Upper lobe of right lung (tissue), 1 donor: Measurements from ENCODE around the gene MICAL1. TPM values are rescaled to one million over a fixed set of nuclear protein-coding genes. Genes with fewer than 3 reads are reported as not detected.

Source experiments
- ATAC-seq: fragments of 200-7000 bp; cut with Tn5 transposase; one replicate; pipeline ENCODE4 v1.9.1; 2020; ENCODE audit warnings: mild to moderate bottlenecking, moderate library complexity
- DNase-seq: peaks from one replicate; pipeline ENCODE4 v3.0.0-alpha.2; 2020
- H3K27ac ChIP-seq: fragments of 200-600 bp; one replicate; pipeline ENCODE4 v1.8.0; 2022
- H3K27me3 ChIP-seq: fragments of 200-600 bp; one replicate; pipeline ENCODE4 v1.8.0; 2022; ENCODE audit warnings: mild to moderate bottlenecking
- H3K36me3 ChIP-seq: fragments of 200-600 bp; one replicate; pipeline ENCODE4 v1.8.0; 2022
- H3K4me1 ChIP-seq: fragments of 200-600 bp; one replicate; pipeline ENCODE4 v1.8.0; 2022
- H3K4me3 ChIP-seq: fragments of 200-600 bp; one replicate; pipeline ENCODE4 v1.8.0; 2022; ENCODE audit warnings: mild to moderate bottlenecking
- H3K9me3 ChIP-seq: fragments of 200-600 bp; one replicate; pipeline ENCODE4 v1.8.0; 2022
- CTCF ChIP-seq: fragments of 200-600 bp; IDR thresholded peaks from one replicate; pipeline ENCODE4 v1.8.0; 2022; ENCODE audit warnings: antibody characterized with exemption
- intact Hi-C: fragments of 100-400 bp; cut with DNase I; formaldehyde crosslinking; loops from one replicate; pipeline ENCODE4 v1.11.0; 2022
- long read RNA-seq: library from polyadenylated mRNA; unstranded; transcript quantifications from one replicate; pipeline ENCODE4 v2.0.0, GENCODE V29; 2021
- total RNA-seq: library from RNA; stranded (reverse); fragmentation: NEBNext Ultra II Directional; extraction: Animal tissue kit (Norgen Biotek cat#: 25700); gene quantifications from one replicate; pipeline ENCODE4 v1.2.1, GENCODE V29; 2021
- donor health status: DM: no; HTN: yes; CAD: no; lungs with severe emphysema.

The MICAL1 gene, protein sequence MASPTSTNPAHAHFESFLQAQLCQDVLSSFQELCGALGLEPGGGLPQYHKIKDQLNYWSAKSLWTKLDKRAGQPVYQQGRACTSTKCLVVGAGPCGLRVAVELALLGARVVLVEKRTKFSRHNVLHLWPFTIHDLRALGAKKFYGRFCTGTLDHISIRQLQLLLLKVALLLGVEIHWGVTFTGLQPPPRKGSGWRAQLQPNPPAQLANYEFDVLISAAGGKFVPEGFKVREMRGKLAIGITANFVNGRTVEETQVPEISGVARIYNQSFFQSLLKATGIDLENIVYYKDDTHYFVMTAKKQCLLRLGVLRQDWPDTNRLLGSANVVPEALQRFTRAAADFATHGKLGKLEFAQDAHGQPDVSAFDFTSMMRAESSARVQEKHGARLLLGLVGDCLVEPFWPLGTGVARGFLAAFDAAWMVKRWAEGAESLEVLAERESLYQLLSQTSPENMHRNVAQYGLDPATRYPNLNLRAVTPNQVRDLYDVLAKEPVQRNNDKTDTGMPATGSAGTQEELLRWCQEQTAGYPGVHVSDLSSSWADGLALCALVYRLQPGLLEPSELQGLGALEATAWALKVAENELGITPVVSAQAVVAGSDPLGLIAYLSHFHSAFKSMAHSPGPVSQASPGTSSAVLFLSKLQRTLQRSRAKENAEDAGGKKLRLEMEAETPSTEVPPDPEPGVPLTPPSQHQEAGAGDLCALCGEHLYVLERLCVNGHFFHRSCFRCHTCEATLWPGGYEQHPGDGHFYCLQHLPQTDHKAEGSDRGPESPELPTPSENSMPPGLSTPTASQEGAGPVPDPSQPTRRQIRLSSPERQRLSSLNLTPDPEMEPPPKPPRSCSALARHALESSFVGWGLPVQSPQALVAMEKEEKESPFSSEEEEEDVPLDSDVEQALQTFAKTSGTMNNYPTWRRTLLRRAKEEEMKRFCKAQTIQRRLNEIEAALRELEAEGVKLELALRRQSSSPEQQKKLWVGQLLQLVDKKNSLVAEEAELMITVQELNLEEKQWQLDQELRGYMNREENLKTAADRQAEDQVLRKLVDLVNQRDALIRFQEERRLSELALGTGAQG
- 53.6 TPM for total RNA-seq
- long read RNA-seq, transcript MICAL1-202 (25 exons, 3,645 nt), result major isoform, 32 of 166 reads
- long read RNA-seq, transcript MICAL1-201 (24 exons, 3,142 nt), result minor isoform, 6 of 166 reads
- long read RNA-seq, partial matches to known transcripts, result 50 of 166 reads
- long read RNA-seq, other reads (novel, unspliced or antisense), result 78 of 166 reads

DNA sequence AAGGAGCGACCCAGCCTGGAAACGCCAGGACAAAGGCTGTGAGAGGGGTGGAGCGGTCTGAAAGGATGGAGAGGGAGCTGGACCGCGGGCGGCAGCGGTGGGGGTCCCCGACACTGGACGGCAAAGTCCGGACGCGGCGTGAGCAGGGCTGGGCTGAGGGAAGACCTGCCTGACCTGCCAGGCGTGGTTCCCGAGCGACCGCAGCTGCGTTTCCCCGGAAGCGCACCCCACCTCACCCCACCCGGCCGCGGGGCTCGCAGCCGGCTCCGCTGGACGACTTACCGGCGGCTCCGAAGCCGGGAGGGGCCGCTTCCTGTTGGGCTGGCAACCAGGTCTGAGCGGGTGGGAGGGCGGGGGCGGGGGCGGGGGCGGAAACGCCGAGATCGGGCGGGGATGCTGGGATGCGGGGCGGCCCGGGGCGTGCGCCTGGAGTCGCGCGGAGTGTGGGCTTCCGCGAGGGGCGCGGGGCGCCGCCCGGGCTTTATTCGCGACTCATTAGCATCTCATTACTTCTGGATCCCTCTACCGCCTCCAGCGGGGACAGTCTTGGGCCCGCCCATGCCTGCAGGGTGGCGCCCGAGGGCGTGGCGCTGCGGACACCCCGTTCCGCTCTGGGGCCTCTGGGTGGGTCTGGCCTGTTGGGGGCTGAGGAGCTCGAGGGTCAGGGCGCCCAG, at the start of gene MICAL1:
Gene MICAL1, minus strand, starts transcription at position 336 of the 674 bp plus-strand sequence. CDS start 1,576 bp downstream, outside the sequence.
- no peaks in the 10 kb centered on the region for H3K27me3 ChIP-seq
- peak; percentile 87 for ATAC-seq
- DNase-seq, result peak; percentile 92
- H3K27ac ChIP-seq, result peak within 1 kb of the TSS; percentile 86
- intact Hi-C loops, result no loop called here
- TF ChIP-seq CTCF, result peak; percentile 39
- peaks cover 18% of the 10 kb centered on the region for H3K36me3 ChIP-seq
- peaks cover 40% of the 10 kb centered on the region for H3K4me1 ChIP-seq
- no peaks in the 10 kb centered on the region for H3K9me3 ChIP-seq
- H3K4me3 ChIP-seq, result peak within 1 kb of the TSS; percentile 92

DNA sequence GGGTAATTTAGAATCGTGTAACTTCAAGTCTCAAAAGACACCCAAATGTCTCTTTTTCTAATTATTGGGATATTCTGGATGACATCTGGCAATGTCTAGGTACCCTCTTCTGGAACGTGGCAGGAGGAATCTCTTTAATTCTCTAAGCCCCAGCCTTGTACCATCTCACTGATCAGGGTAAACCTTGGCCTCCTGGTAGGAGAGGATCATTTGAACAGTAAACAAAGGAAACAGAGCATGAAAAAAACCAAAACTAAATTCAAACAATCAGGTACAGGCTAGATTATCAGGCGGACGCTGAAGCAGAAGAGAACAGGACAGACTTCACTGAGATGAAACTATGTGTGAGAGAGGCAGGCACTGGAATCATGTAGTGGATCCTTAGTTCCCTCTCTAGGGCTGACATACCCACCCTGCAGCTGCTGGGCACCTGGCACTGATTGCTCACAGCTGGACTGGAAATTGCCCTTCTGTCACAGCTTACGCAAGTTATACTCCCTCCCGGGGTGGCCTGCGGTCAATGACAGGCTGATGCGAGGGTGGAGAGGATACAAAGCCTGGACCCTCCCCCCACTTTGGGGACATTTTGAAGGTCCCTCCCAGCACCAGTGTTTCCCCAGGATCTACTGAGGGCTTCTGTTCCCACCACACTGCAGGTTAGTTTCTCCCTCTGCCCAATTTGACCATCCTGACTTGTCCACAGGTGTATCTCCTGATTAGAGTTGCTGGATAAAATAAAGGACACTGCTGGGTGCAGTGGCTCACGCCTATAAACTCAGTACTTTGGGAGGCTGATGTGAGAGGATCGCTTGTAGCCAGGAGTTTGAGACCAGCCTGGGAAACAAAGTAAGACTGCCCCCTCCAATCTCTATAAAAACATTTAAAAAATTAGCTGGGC, 48.0 kb upstream of the MICAL1 start:
- ATAC-seq (peak; percentile 11), DNase-seq (no peak)
- Histone ChIP-seq H3K9me3 (no peaks in the 10 kb centered on the region), H3K4me1 (no peaks in the 10 kb centered on the region), H3K27ac (no peak overlapping the region), H3K4me3 (no peak overlapping the region), H3K27me3 (no peaks in the 10 kb centered on the region), H3K36me3 (no peaks in the 10 kb centered on the region)
- no peak for TF ChIP-seq CTCF
- intact Hi-C loops, result no loop called here

DNA sequence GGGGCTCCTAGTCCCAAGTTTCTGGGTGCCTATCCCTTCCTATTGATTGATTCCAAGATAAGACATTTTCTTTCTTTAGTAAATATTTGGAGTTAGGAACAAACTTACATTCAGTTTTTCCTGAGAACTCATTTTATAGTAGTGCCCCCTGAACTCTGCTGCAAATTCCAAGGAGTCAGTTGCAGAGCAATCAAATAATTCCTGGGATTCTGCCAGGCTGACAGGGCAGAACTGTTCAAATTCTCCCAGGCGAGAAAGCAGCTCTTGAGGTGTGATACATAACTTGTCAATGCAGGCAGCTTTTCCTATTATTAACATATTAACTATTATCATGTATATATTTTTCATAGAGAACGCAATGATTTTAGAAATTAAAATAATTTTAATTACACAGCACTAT, 43.4 kb upstream of the MICAL1 start:
- Histone ChIP-seq H3K27me3 (no peaks in the 10 kb centered on the region), H3K4me1 (no peaks in the 10 kb centered on the region), H3K27ac (no peak overlapping the region), H3K9me3 (no peaks in the 10 kb centered on the region), H3K4me3 (no peak overlapping the region), H3K36me3 (no peaks in the 10 kb centered on the region)
- intact Hi-C loops, result no loop called here
- no peak for TF ChIP-seq CTCF
- DNase-seq (no peak), ATAC-seq (no peak)

DNA sequence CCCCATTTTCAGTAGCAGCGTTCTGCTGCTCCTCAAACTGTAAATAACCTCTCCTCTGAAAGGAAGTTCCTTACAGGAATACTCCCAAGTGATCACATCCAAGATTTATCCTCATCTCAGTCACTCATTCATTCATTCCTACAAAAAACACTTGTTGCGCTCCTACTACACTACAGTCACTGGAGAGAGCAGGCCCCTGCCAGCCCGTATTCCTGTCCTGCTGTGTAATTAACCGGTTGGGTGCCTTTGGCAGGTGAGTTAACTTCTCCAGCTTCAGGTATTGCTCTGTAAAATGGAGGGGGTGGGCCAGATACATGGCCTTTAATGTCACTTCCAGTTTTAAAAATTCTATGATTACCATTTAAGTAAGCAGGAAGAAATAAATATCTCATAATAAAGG, 42.5 kb upstream of the MICAL1 start:
- ATAC-seq (no peak), DNase-seq (no peak)
- TF ChIP-seq CTCF, result no peak
- H3K27me3 ChIP-seq, result no peaks in the 10 kb centered on the region
- no peaks in the 10 kb centered on the region for H3K36me3 ChIP-seq
- H3K4me1 ChIP-seq, result no peaks in the 10 kb centered on the region
- intact Hi-C loops, result no loop called here
- no peak overlapping the region for H3K4me3 ChIP-seq
- H3K9me3 ChIP-seq, result no peaks in the 10 kb centered on the region
- no peak overlapping the region for H3K27ac ChIP-seq
